ENCODE measurements around the gene NSD2.
"Not testable (repeated sequence)": the region's sequence is repeated elsewhere in the genome, so short reads cannot be mapped to it uniquely, and the experiment has no call there.

- TF ChIP-seq CTCF, POLR2A (IDR thresholded peaks at IDR 0.05): not testable (repeated sequence)
Observed at GRCh38 chr4:1911316-1911715, 40.1 kb downstream of the NSD2 start.

Measured in right lobe of liver (tissue), 4 donors.